GM23248 (cell line): ENCODE measurements around the gene CSTPP1. TPM values are rescaled to one million over a fixed set of nuclear protein-coding genes. Genes with fewer than 3 reads are reported as not detected.
"Not testable (repeated sequence)": the region's sequence is repeated elsewhere in the genome, so short reads cannot be mapped to it uniquely, and the experiment has no call there.

ENCODE experiments used
- DNase-seq: peaks from one replicate; pipeline ENCODE4 v3.0.0-alpha.2; 2015
- H2AFZ ChIP-seq: fragments of 200-600 bp; sonication (generic); 2 replicates; pipeline ENCODE4 v1.6.1; 2016; ENCODE audit warnings: antibody characterized with exemption
- H3F3A ChIP-seq: fragments of 200-600 bp; sonication (generic); 2 replicates; pipeline ENCODE4 v1.6.1; 2016; ENCODE audit warnings: mild to moderate bottlenecking, antibody characterized with exemption, mixed run types; ENCODE audit not compliant: insufficient read depth
- H3K27ac ChIP-seq: fragments of 200-600 bp; sonication (generic); 2 replicates; pipeline ENCODE4 v1.5.1; 2016; ENCODE audit warnings: mild to moderate bottlenecking
- H3K27me3 ChIP-seq: fragments of 200-600 bp; sonication (generic); replicated peaks from 2 replicates; pipeline ENCODE4 v1.6.1; 2016; ENCODE audit warnings: mild to moderate bottlenecking; ENCODE audit not compliant: insufficient read depth
- H3K36me3 ChIP-seq: fragments of 200-600 bp; sonication (generic); 2 replicates; pipeline ENCODE4 v1.6.1; 2016; ENCODE audit warnings: low read depth, mild to moderate bottlenecking
- H3K4me1 ChIP-seq: fragments of 200-600 bp; sonication (generic); 2 replicates; pipeline ENCODE4 v1.6.1; 2016; ENCODE audit warnings: mild to moderate bottlenecking; ENCODE audit not compliant: insufficient read depth
- H3K4me2 ChIP-seq: fragments of 200-600 bp; sonication (generic); one replicate; pipeline ENCODE4 v1.6.1; 2016; ENCODE audit warnings: mild to moderate bottlenecking; ENCODE audit not compliant: unreplicated experiment
- H3K4me3 ChIP-seq: fragments of 200-600 bp; sonication (generic); 2 replicates; pipeline ENCODE4 v1.5.1; 2016; ENCODE audit warnings: mild to moderate bottlenecking
- H3K79me2 ChIP-seq: fragments of 200-600 bp; sonication (generic); 2 replicates; pipeline ENCODE4 v1.6.1; 2016; ENCODE audit warnings: mild to moderate bottlenecking; ENCODE audit not compliant: insufficient read depth
- H3K9ac ChIP-seq: fragments of 200-600 bp; sonication (generic); 2 replicates; pipeline ENCODE4 v1.6.1; 2016; ENCODE audit warnings: mild to moderate bottlenecking
- H3K9me2 ChIP-seq: fragments of 200-600 bp; sonication (generic); 2 replicates; pipeline ENCODE4 v1.6.1; 2016; ENCODE audit warnings: mixed run types, mild to moderate bottlenecking, moderate library complexity; ENCODE audit not compliant: insufficient read depth
- H3K9me3 ChIP-seq: fragments of 200-600 bp; sonication (generic); one replicate; pipeline ENCODE4 v1.6.1; 2017; ENCODE audit warnings: low read depth
- H4K20me1 ChIP-seq: fragments of 200-600 bp; sonication (generic); 2 replicates; pipeline ENCODE4 v1.6.0; 2016; ENCODE audit not compliant: insufficient read depth
- EZH2 ChIP-seq: fragments of 200-600 bp; sonication (generic); IDR thresholded peaks from 2 replicates; pipeline ENCODE4 v1.6.1; 2018; ENCODE audit warnings: antibody characterized with exemption, mild to moderate bottlenecking; ENCODE audit not compliant: insufficient read depth, poor library complexity, severe bottlenecking
- EZH2phosphoT487 ChIP-seq: fragments of 200-600 bp; sonication (generic); IDR thresholded peaks from 2 replicates; pipeline ENCODE4 v1.6.1; 2018; ENCODE audit warnings: antibody characterized with exemption, moderate library complexity, mild to moderate bottlenecking, low read depth; ENCODE audit not compliant: insufficient read depth
- WGBS, 2 experiments: methylation state at CpG; one replicate each; pipeline ENCODE4 v1.1.6; 2015 to 2017; ENCODE audit warnings: low lambda C conversion rate in 2 of 2, low coverage in 1 of 2; ENCODE audit errors: missing lambda C conversion rate in 2 of 2; 5-methylcytosine and 5-hydroxymethylcytosine counted together
- in situ Hi-C: fragments of 300-500 bp; cut with MboI; formaldehyde crosslinking; loops from 2 replicates; pipeline ENCODE4 v1.15.0; 2020
- polyA plus RNA-seq: library from polyadenylated mRNA; unstranded; fragments of >200 nt; fragmentation: Nextera tagmentation; extraction: Ambion mirVana; gene quantifications from 2 replicates; pipeline ENCODE4 v1.2.1, GENCODE V29; 2016
- total RNA-seq: library from RNA; depleted of rRNA; stranded (reverse); fragments of >200 nt; shearing (Covaris generic); gene quantifications from 2 replicates; pipeline ENCODE4 v1.2.3, GENCODE V29; 2014

Gene CSTPP1
- total and polyA plus RNA-seq, 2 experiments from 2014 or later, result 21.7 to 39.9 TPM

DNA sequence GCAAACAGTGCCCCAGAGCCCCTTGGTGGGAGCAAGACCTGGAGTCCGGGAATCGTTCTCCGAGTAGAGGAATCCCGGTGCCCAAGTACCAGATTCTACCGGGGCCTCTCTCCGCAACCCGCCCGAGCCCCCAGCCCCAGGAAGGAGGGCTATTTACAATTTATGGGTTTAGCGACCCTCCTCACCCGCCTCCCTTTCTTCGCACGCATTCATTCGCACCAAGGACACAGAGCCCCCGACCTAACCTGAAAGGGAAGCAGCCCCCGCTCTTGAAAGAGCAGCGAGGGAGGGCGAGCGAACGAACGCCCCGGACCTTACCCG is 18.8 kb upstream of the CSTPP1 start:
- H3K4me2 ChIP-seq, result peak overlapping the region; percentile 93
- no peaks in the 10 kb centered on the region for H3K27me3 ChIP-seq
- H3K4me3 ChIP-seq, result peak overlapping the region; percentile 71
- H3K9ac ChIP-seq, result peak overlapping the region; percentile 70
- no peaks in the 10 kb centered on the region for H3K79me2 ChIP-seq
- H3K9me3 ChIP-seq, result no peaks in the 10 kb centered on the region
- TF ChIP-seq EZH2phosphoT487, result no peak
- TF ChIP-seq EZH2, result no peak
- no peaks in the 10 kb centered on the region for H3K9me2 ChIP-seq
- H3K4me1 ChIP-seq, result peaks cover 46% of the 10 kb centered on the region
- H3F3A ChIP-seq, result peaks cover 60% of the 10 kb centered on the region
- no peaks in the 10 kb centered on the region for H4K20me1 ChIP-seq
- H3K36me3 ChIP-seq, result no peaks in the 10 kb centered on the region
- H3K27ac ChIP-seq, result 0 out of 2 replicates have a peak overlapping the region, but pooled peaks have one; percentile 65
- peak; percentile 24 for DNase-seq
- WGBS, 2 experiments, result 1 to 3% methylated on average over 14 to 22 of the region's 22 CpGs
- H2AFZ ChIP-seq, result peak overlapping the region; percentile 78
- in situ Hi-C loops, result no loop called here

DNA sequence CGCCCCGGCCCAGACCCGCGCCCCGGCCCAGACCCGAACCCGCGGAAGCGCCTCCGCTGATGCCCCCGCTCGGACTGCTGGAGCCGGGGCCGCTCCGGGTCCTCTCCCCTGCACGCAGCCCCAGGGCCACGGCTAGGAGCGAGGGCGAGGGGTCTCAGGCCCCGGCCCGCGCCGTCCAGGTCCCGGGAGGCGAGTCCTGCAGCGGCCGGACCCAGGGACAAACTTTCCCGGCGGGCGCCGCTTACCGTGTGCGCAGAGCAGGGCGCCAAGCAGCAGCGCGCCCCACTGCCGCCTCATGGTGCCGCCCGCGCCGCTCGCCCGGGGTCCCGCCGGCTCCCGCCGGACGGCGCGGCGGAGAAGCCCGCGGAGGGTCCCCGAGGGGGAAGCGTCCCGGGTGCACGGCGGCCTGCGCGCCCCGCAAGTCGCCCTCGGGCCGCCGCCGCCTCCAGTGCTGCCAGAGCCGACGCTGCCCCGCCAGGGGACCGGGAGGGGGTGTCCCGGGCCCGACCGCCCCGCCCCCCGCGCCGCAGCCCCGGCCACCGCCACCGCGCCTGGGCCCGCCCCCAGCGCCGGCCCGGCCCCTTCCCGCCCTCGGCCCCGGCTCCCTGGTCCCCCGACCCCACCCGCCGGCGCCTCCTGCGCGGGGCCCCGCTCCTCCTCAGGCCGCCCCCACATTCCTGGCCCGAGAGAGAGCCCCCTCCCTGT is 18.3 kb upstream of the CSTPP1 start, which contains the start of gene LRP4:
TSS of gene LRP4 (minus strand) at position 468 of the 705 bp plus-strand sequence. CDS start at position 297, 171 bp downstream.
- Histone ChIP-seq H3K9ac (peak within 1 kb of the TSS; percentile 70), H3K9me2 (no peaks in the 10 kb centered on the region)

DNA sequence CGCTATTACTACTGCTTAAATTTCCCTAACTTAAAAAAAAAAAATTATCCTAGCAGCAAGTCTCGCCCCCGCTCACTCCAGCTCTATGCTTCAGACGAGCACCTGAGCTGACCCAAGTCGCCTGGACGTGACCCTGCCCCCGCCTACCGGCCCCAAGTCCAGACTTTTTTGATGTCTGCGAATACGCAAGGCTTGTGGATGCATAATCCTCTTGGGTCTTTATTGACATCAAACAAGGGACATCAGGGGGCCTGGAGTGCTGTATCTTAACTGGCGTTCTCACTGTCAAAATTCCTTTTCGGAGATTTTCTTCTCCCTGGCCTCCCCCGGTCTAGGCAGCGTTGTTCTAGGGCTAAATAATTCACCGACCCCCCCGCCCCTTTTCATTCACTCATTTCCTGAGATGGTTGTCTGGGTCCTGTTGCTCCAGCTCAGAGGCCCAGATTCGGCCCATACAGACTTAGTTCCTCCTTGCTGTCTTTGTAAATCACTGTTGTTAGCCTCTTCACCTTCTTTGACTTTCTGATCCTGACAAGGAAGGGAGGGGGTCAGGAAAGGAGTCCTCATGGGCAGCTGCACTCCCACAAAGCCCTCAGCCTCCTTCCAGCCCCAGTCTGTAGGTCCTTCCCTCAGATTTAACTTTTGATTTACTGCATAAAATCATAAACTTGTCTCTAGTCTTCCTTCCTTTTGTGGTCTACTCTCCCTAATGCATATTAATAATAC is 17.6 kb upstream of the CSTPP1 start:
- Histone ChIP-seq H3K36me3 (no peaks in the 10 kb centered on the region), H3K4me3 (peak overlapping the region; percentile 71), H3K9me2 (no peaks in the 10 kb centered on the region), H2AFZ (peak overlapping the region; percentile 38), H4K20me1 (no peaks in the 10 kb centered on the region), H3K27ac (peak overlapping the region; percentile 96; the same call in 1 of the 2 replicates), H3K79me2 (no peaks in the 10 kb centered on the region), H3F3A (peaks cover 55% of the 10 kb centered on the region), H3K4me2 (peak overlapping the region; percentile 54), H3K27me3 (no peaks in the 10 kb centered on the region), H3K4me1 (peaks cover 41% of the 10 kb centered on the region), H3K9ac (peak overlapping the region; percentile 64), H3K9me3 (no peaks in the 10 kb centered on the region)
- WGBS, 2 experiments, result 19 to 20% methylated on average over 16 to 17 of the region's 17 CpGs
- in situ Hi-C loops, result no loop called here
- DNase-seq, result no peak
- TF ChIP-seq EZH2phosphoT487 (no peak), EZH2 (no peak)

More for the DNA sequence above, 18.3 kb upstream of the CSTPP1 start, which contains the start of gene LRP4:
- no peaks in the 10 kb centered on the region for H3K36me3 ChIP-seq
- H4K20me1 ChIP-seq, result no peaks in the 10 kb centered on the region
- peaks cover 46% of the 10 kb centered on the region for H3K4me1 ChIP-seq
- H3K4me3 ChIP-seq, result peak within 1 kb of the TSS; percentile 71
- WGBS, 2 experiments, result 1 to 3% methylated on average over 22 to 69 of the region's 97 CpGs
- no peak for TF ChIP-seq EZH2
- no peak for TF ChIP-seq EZH2phosphoT487
- peak within 1 kb of the TSS; percentile 93 for H3K4me2 ChIP-seq
- peak within 1 kb of the TSS; percentile 78 for H2AFZ ChIP-seq
- DNase-seq, result peak; percentile 69
- in situ Hi-C loops, result no loop called here
- peaks cover 59% of the 10 kb centered on the region for H3F3A ChIP-seq
- peak within 1 kb of the TSS; percentile 96; the same call in 1 of the 2 replicates for H3K27ac ChIP-seq
- no peaks in the 10 kb centered on the region for H3K79me2 ChIP-seq
- H3K27me3 ChIP-seq, result no peaks in the 10 kb centered on the region
- no peaks in the 10 kb centered on the region for H3K9me3 ChIP-seq

DNA sequence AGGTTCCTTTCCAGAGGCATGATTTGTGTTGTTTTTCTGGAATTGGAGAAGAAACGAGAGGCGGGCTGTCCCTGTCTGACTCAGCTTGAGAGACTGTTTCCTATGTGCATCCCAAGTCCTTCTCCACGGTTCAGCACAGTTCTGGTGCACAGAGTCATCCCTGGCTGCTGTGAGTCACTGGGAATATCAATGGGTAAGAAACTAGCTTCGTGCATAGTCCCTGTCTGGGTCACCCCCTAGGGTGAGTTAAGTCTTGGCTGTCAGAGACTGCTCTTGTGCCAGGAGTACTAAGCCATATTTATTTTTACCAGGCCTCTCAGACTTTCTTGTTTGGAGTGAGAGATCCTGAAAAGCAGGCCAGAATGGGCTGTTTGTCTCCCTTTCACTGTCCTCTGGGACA is 15.8 kb upstream of the CSTPP1 start:
- Histone ChIP-seq H3K4me3 (peak overlapping the region; percentile 39), H3K9me3 (no peaks in the 10 kb centered on the region), H3K27me3 (no peaks in the 10 kb centered on the region), H3K36me3 (no peaks in the 10 kb centered on the region), H3K79me2 (no peaks in the 10 kb centered on the region), H3F3A (peaks cover 40% of the 10 kb centered on the region), H3K27ac (peak overlapping the region; percentile 96), H3K9me2 (no peaks in the 10 kb centered on the region), H2AFZ (peak overlapping the region; percentile 70), H3K9ac (peak overlapping the region; percentile 81), H3K4me1 (peaks cover 30% of the 10 kb centered on the region), H4K20me1 (no peaks in the 10 kb centered on the region), H3K4me2 (peak overlapping the region; percentile 68)
- no peak for TF ChIP-seq EZH2
- TF ChIP-seq EZH2phosphoT487, result no peak
- in situ Hi-C loops, result no loop called here
- WGBS, 2 experiments, result 0 to 1% methylated on average over 4 of the region's 4 CpGs
- peak; percentile 99 for DNase-seq

DNA sequence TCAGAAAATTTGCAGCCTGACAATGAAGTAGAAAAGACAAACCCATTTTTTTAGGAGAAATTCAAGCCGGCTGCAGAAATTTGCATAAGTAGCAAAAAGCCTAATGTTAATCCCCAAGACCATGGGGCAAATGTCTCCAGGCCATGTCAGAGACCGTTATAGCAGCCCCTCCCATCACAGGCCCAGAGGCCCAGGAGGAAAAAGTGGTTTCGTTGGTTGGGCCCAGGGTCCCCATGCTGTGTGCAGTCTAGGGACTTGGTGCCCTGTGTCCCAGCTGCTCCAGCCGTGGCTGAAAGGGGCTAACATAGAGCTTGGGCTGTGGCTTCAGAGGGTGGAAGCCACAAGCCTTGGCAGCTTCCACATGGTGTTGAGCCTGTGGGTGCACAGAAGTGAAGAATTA is 8.6 kb upstream of the CSTPP1 start:
- H3K36me3 ChIP-seq, H3K4me3 ChIP-seq, H3K9me3 ChIP-seq, H3K27me3 ChIP-seq, DNase-seq, H3K27ac ChIP-seq, H3K9me2 ChIP-seq, H4K20me1 ChIP-seq, in situ Hi-C loops, H3K9ac ChIP-seq, H2AFZ ChIP-seq, H3K4me1 ChIP-seq, H3K4me2 ChIP-seq, H3K79me2 ChIP-seq, H3F3A ChIP-seq: not testable (repeated sequence)
- 59 to 77% methylated on average over 4 of the region's 4 CpGs for whole genome bisulfite sequencing, 2 experiments

DNA sequence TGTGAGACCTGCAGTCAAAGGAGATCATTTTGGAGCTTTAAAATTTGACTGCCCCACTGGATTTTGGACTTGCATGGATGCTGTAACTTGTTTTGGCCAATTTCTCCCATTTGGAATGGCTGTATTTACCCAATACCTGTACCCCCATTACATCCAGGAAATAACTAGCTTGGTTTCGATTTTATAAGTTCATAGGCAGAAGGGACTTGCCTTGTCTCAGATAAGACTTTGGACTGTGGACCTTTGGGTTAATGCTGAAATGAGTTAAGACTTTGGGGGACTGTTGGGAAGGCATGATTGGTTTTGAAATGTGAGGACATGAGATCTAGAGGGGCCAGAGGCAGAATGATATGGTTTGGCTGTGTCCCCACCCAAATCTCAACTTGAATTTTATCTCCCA is 7.9 kb upstream of the CSTPP1 start:
- H3K9me3 ChIP-seq, H3F3A ChIP-seq, H3K36me3 ChIP-seq, H4K20me1 ChIP-seq, in situ Hi-C loops, H3K4me3 ChIP-seq, H3K4me1 ChIP-seq, H3K27ac ChIP-seq, H3K4me2 ChIP-seq, H2AFZ ChIP-seq, H3K27me3 ChIP-seq, H3K79me2 ChIP-seq, H3K9me2 ChIP-seq, H3K9ac ChIP-seq, DNase-seq: not testable (repeated sequence)
- WGBS, 2 experiments, result 43 to 50% methylated on average over 1 of the region's 1 CpG
